Activated CD8-positive, alpha-beta memory T cell treated with anti-CD3 and anti-CD28 coated beads, Interleukin-2, amount 50 U/mL, for 24 hours (primary cell): ENCODE data around the gene FLT3.
"Not testable (repeated sequence)": the region's sequence is repeated elsewhere in the genome, so short reads cannot be mapped to it uniquely, and the experiment has no call there.

Experiments
- DNase-seq: peaks from one replicate; pipeline ENCODE4 v3.0.0-alpha.2; 2020; ENCODE audit errors: extremely low read depth

FLT3 gene

GRCh38 chr13:28100150-28101121 is at the start of gene FLT3:
FLT3 (minus strand) TSS chr13:28100576; CDS start chr13:28100510, 66 bp downstream.
- no peak for DNase-seq

GRCh38 chr13:28147495-28147894 is 47.1 kb upstream of the FLT3 start:
- DNase-seq, result no peak

- DNase-seq, result no peak
Observed at GRCh38 chr13:28145049-28145448, 44.7 kb upstream of the FLT3 start.

- DNase-seq, result not testable (repeated sequence)
Observed at GRCh38 chr13:28141542-28141941, 41.2 kb upstream of the FLT3 start.

- no peak for DNase-seq
Observed at GRCh38 chr13:28140433-28141125, 40.2 kb upstream of the FLT3 start.

- DNase-seq, result peak; percentile 81
Observed at GRCh38 chr13:28138756-28139470, 38.5 kb upstream of the FLT3 start.

- peak; percentile 87 for DNase-seq
Observed at GRCh38 chr13:28138012-28138755, 37.8 kb upstream of the FLT3 start, which contains the start of gene PAN3. PAN3 (plus strand) TSS chr13:28138545; CDS start chr13:28138658, 113 bp downstream.

GRCh38 chr13:28137596-28137995 is 37.2 kb upstream of the FLT3 start:
- no peak for DNase-seq

- no peak for DNase-seq
Observed at GRCh38 chr13:28136916-28137315, 36.5 kb upstream of the FLT3 start.

- DNase-seq, result no peak
Observed at GRCh38 chr13:28131646-28132045, 31.3 kb upstream of the FLT3 start.

GRCh38 chr13:28129911-28130693 is 29.7 kb upstream of the FLT3 start:
- no peak for DNase-seq

- DNase-seq, result no peak
Observed at GRCh38 chr13:28128926-28129325, 28.6 kb upstream of the FLT3 start.

GRCh38 chr13:28128030-28128429 is 27.7 kb upstream of the FLT3 start:
- no peak for DNase-seq

- DNase-seq, result no peak
Observed at GRCh38 chr13:28121224-28121623, 20.8 kb upstream of the FLT3 start.

- no peak for DNase-seq
Observed at GRCh38 chr13:28120317-28120716, 19.9 kb upstream of the FLT3 start.

- no peak for DNase-seq
Observed at GRCh38 chr13:28117689-28118377, 17.5 kb upstream of the FLT3 start.

GRCh38 chr13:28116736-28117135 is 16.4 kb upstream of the FLT3 start:
- DNase-seq, result no peak

GRCh38 chr13:28110414-28110813 is 10.0 kb upstream of the FLT3 start:
- no peak for DNase-seq

GRCh38 chr13:28106976-28107375 is 6.6 kb upstream of the FLT3 start:
- no peak for DNase-seq

GRCh38 chr13:28101886-28102285 is 1.5 kb upstream of the FLT3 start:
- DNase-seq, result not testable (repeated sequence)
